HepG2 (cell line): ENCODE results near the gene KCTD13. TPM values are rescaled to one million over a fixed set of nuclear protein-coding genes. Genes with fewer than 3 reads are reported as not detected.

Source experiments
- ATF2 ChIP-seq: sonication (generic); formaldehyde crosslinking; IDR thresholded peaks from 2 replicates; pipeline ENCODE4 v1.4.0; 2020; ENCODE audit warnings: missing genetic modification reagents
- CREBL2 ChIP-seq: sonication (generic); formaldehyde crosslinking; IDR thresholded peaks from 2 replicates; pipeline ENCODE4 v1.8.1; 2023; ENCODE audit warnings: missing genetic modification reagents, mild to moderate bottlenecking, borderline replicate concordance
- PBX2 ChIP-seq: IDR thresholded peaks from 2 replicates; pipeline ENCODE4 v1.6.1; 2016; ENCODE audit warnings: control low read depth
- RORA ChIP-seq: sonication (generic); formaldehyde crosslinking; IDR thresholded peaks from 2 replicates; pipeline ENCODE4 v1.5.0; 2020; ENCODE audit warnings: mild to moderate bottlenecking, missing genetic modification reagents, moderate library complexity
- ZFP36 ChIP-seq: fragments of 150-350 bp; IDR thresholded peaks from 2 replicates; pipeline ENCODE4 v1.6.1; 2018; ENCODE audit warnings: borderline replicate concordance, low read length, low read depth; ENCODE audit not compliant: partially characterized antibody
- ZNF367 ChIP-seq: sonication (generic); formaldehyde crosslinking; IDR thresholded peaks from 2 replicates; pipeline ENCODE4 v1.4.0; 2020; ENCODE audit warnings: missing genetic modification reagents, borderline replicate concordance
- polyA plus RNA-seq, 8 experiments: library from polyadenylated mRNA; depleted of rRNA in 3 of 8; stranded (reverse) in 7 of 8; unstranded in 1 of 8; fragments of >200 nt; fragmentation: Illumina TruSeq in 4 of 8; extraction: Trizol in 4 of 8; gene quantifications; 2 replicates each; pipeline versions ENCODE4 v1.2.1 to v1.2.3, GENCODE V29; 2011 to 2016; ENCODE audit warnings: low read depth in 4 of 8, missing spikeins in 1 of 8, mixed read lengths in 1 of 8; ENCODE audit not compliant: insufficient read depth in 1 of 8
- total RNA-seq, 5 experiments: library from RNA; depleted of rRNA; stranded (reverse); fragments of >200 nt; fragmentation: Illumina TruSeq; extraction: Trizol; gene quantifications; 2 replicates each; pipeline ENCODE4 v1.2.3, GENCODE V29; 2016; ENCODE audit warnings: low read depth in 1 of 5
- TF ChIP-seq, protein P1 (sequence below): sonication (generic); formaldehyde crosslinking; IDR thresholded peaks from 2 replicates; pipeline ENCODE4 v1.8.0; 2023; ENCODE audit warnings: mild to moderate bottlenecking, missing genetic modification reagents
- TF ChIP-seq, protein P2 (sequence below): sonication (generic); formaldehyde crosslinking; IDR thresholded peaks from 2 replicates; pipeline ENCODE4 v1.4.0; 2020; ENCODE audit warnings: missing genetic modification reagents
- TF ChIP-seq, protein P3 (sequence below): sonication (generic); formaldehyde crosslinking; IDR thresholded peaks from 2 replicates; pipeline ENCODE4 v1.4.0; 2020; ENCODE audit warnings: missing genetic modification reagents
- TF ChIP-seq, protein P4 (sequence below): sonication (generic); formaldehyde crosslinking; IDR thresholded peaks from 2 replicates; pipeline ENCODE4 v1.8.1; 2023; ENCODE audit warnings: mild to moderate bottlenecking, moderate library complexity, missing genetic modification reagents
- TF ChIP-seq, protein P5 (sequence below): sonication (generic); formaldehyde crosslinking; conservative IDR thresholded peaks from 2 replicates; pipeline ENCODE4 v1.4.0; 2020; ENCODE audit warnings: mild to moderate bottlenecking, missing genetic modification reagents, moderate library complexity
- TF ChIP-seq, protein P6 (sequence below): sonication (generic); formaldehyde crosslinking; IDR thresholded peaks from 2 replicates; pipeline ENCODE4 v1.9.0; 2021; ENCODE audit warnings: missing genetic modification reagents, borderline replicate concordance

Gene KCTD13
- total and polyA plus RNA-seq, 2 of the 13 experiments (the other 11 are each of a cell fraction or from before 2014, with no cell fraction given) = 6.3 to 14.7 TPM

DNA sequence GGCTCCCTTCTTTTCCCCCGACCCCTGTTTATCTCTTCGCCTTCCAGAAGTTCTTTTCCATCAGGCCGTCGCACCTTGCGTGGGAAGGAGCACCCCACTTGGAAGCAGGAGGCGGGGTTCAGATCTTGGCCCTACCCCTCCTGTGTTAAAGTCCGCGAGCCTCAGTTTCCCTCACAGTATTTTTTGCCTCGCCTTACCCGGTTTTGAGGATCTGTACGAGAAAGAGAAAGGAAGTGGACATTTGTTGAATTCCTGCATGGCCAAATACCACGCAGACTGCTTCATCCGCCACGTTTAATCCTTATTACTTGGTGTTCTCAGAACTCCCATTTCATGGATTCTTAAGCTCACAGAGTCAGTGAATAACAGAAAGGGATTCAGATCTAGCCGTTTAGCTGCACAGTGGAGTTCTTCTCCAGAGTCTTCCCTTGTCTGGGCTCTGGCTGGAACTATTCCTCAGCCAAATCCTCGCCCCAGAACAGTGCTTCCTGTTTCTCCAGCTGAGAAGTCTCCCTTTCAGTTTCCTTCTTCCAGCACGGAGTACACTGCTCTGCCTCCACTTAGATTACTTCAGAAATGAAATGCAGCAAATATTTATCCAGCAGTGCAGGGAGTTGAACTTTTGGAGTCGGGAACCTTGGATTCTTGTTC lies 36.4 kb upstream of the KCTD13 start (continued):
- TF ChIP-seq, protein P1, sequence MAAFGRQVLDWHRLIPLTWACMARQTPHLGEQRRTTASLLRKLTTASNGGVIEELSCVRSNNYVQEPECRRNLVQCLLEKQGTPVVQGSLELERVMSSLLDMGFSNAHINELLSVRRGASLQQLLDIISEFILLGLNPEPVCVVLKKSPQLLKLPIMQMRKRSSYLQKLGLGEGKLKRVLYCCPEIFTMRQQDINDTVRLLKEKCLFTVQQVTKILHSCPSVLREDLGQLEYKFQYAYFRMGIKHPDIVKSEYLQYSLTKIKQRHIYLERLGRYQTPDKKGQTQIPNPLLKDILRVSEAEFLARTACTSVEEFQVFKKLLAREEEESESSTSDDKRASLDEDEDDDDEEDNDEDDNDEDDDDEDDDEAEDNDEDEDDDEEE = 0 out of 2 replicates have a peak, but pooled peaks have one; percentile 16
- TF ChIP-seq CREBL2 (CRISPR knock-in tag) (no peak), ZFP36 (no peak), ATF2 (CRISPR knock-in tag) (peak; percentile 35; the same call in 1 of the 2 replicates), PBX2 (CRISPR knock-in tag) (0 out of 2 replicates have a peak, but pooled peaks have one; percentile 18), RORA (CRISPR knock-in tag) (no peak), ZNF367 (CRISPR knock-in tag) (no peak)
- TF ChIP-seq, protein P2, sequence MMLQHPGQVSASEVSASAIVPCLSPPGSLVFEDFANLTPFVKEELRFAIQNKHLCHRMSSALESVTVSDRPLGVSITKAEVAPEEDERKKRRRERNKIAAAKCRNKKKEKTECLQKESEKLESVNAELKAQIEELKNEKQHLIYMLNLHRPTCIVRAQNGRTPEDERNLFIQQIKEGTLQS (CRISPR knock-in tag) = no peak
- TF ChIP-seq, protein P3, sequence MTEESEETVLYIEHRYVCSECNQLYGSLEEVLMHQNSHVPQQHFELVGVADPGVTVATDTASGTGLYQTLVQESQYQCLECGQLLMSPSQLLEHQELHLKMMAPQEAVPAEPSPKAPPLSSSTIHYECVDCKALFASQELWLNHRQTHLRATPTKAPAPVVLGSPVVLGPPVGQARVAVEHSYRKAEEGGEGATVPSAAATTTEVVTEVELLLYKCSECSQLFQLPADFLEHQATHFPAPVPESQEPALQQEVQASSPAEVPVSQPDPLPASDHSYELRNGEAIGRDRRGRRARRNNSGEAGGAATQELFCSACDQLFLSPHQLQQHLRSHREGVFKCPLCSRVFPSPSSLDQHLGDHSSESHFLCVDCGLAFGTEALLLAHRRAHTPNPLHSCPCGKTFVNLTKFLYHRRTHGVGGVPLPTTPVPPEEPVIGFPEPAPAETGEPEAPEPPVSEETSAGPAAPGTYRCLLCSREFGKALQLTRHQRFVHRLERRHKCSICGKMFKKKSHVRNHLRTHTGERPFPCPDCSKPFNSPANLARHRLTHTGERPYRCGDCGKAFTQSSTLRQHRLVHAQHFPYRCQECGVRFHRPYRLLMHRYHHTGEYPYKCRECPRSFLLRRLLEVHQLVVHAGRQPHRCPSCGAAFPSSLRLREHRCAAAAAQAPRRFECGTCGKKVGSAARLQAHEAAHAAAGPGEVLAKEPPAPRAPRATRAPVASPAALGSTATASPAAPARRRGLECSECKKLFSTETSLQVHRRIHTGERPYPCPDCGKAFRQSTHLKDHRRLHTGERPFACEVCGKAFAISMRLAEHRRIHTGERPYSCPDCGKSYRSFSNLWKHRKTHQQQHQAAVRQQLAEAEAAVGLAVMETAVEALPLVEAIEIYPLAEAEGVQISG = 0 out of 2 replicates have a peak, but pooled peaks have one; percentile 0
- TF ChIP-seq, protein P4, sequence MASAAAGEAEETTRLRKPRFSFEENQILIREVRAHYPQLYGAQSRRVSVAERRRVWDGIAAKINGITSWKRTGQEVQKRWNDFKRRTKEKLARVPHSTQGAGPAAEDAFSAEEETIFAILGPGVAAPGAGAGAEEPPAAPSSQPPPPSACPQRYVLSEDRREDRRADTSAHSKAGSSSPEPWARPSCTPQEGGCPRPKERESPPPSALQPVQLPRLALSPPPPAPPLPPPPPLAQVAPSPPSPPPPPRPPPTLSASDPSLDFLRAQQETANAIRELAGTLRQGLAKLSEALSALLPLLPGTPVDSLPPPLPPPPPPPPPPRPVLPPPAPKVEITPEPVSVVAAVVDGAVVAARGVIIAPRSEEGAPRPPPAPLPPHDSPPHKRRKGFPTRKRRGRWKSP (CRISPR knock-in tag) = peak; percentile 25; the same call in 1 of the 2 replicates
- TF ChIP-seq, protein P5, sequence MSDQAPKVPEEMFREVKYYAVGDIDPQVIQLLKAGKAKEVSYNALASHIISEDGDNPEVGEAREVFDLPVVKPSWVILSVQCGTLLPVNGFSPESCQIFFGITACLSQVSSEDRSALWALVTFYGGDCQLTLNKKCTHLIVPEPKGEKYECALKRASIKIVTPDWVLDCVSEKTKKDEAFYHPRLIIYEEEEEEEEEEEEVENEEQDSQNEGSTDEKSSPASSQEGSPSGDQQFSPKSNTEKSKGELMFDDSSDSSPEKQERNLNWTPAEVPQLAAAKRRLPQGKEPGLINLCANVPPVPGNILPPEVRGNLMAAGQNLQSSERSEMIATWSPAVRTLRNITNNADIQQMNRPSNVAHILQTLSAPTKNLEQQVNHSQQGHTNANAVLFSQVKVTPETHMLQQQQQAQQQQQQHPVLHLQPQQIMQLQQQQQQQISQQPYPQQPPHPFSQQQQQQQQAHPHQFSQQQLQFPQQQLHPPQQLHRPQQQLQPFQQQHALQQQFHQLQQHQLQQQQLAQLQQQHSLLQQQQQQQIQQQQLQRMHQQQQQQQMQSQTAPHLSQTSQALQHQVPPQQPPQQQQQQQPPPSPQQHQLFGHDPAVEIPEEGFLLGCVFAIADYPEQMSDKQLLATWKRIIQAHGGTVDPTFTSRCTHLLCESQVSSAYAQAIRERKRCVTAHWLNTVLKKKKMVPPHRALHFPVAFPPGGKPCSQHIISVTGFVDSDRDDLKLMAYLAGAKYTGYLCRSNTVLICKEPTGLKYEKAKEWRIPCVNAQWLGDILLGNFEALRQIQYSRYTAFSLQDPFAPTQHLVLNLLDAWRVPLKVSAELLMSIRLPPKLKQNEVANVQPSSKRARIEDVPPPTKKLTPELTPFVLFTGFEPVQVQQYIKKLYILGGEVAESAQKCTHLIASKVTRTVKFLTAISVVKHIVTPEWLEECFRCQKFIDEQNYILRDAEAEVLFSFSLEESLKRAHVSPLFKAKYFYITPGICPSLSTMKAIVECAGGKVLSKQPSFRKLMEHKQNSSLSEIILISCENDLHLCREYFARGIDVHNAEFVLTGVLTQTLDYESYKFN (CRISPR knock-in tag) = peak; percentile 12; the same call in 1 of the 2 replicates
- TF ChIP-seq, protein P6, sequence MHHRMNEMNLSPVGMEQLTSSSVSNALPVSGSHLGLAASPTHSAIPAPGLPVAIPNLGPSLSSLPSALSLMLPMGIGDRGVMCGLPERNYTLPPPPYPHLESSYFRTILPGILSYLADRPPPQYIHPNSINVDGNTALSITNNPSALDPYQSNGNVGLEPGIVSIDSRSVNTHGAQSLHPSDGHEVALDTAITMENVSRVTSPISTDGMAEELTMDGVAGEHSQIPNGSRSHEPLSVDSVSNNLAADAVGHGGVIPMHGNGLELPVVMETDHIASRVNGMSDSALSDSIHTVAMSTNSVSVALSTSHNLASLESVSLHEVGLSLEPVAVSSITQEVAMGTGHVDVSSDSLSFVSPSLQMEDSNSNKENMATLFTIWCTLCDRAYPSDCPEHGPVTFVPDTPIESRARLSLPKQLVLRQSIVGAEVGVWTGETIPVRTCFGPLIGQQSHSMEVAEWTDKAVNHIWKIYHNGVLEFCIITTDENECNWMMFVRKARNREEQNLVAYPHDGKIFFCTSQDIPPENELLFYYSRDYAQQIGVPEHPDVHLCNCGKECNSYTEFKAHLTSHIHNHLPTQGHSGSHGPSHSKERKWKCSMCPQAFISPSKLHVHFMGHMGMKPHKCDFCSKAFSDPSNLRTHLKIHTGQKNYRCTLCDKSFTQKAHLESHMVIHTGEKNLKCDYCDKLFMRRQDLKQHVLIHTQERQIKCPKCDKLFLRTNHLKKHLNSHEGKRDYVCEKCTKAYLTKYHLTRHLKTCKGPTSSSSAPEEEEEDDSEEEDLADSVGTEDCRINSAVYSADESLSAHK (CRISPR knock-in tag) = no peak
